ENCODE results near the gene CCDC9B. TPM values are rescaled to one million over a fixed set of nuclear protein-coding genes. Genes with fewer than 3 reads are reported as not detected.
A peak's percentile ranks its signal among the peaks of the same experiment; 100 is the strongest.

The CCDC9B gene
- total and polyA plus RNA-seq, 2 experiments from 2014 or later = 19.6 to 33.1 TPM

DNA sequence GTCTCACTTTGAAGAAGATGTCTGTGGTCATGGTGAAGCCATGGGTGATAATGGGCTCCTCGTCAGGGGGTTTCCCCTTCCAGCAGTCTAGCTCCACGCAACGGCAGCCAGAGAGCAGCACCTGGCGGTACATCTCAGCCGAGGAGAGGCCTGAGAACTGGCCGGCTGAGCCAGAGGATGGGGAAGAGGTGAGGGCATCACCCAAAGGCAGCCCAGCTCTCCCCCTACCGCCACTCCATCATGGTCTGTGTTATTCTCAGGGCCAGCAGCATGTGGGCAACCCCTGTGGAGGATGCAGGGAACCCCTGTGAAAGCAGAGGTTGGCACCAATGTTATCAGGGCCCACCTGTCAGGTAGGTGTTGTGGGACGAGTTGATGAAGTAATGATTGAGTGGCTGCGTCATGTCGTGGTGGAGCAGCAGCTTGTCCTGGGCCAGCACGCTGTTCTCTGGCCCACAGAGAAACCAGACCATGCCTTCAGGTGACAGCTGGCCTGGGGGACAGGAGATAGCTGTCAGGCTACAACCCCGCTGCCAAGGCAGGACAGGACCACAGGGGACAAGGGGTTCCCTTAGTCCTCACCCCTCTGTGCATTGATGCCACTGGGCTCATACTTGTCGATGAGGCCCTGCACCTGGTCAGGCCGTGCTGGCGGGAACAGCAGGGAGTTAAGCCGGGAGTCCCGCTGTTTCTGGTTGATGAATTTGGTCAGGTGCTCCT is 42.4 kb downstream of the CCDC9B start:
- H3K4me3 ChIP-seq = no peak overlapping the region
- no peak for DNase-seq

DNA sequence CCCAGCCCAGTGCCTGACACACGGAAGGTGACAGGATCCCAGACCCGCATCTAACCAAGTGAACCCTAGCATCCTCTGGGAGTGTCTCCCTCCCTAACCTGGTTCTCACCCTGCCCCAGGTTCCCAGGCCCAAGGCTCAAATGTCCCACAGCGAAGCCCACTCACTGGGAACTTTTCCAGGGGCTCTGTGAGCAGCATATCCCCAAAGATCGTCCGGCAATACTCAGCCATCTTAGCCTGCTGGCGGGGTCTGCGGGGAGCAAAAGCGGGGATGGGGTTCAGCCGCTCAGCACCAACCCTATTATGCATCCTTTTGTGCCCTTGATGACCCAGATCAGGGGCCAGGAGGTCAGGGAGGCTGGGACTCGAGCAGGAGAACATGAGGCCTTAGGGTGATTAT is 43.4 kb downstream of the CCDC9B start:
- H3K79me2 ChIP-seq (ENCODE audit: insufficient read depth) = no peaks in the 10 kb centered on the region
- no peaks in the 10 kb centered on the region for H3F3A ChIP-seq (ENCODE audit: insufficient read depth)
- no peaks in the 10 kb centered on the region for H3K36me3 ChIP-seq (ENCODE audit: low read depth)
- H3K27ac ChIP-seq = no peak overlapping the region
- H2AFZ ChIP-seq = no peak overlapping the region
- no peak overlapping the region for H3K4me2 ChIP-seq (ENCODE audit: unreplicated experiment)
- H4K20me1 ChIP-seq (ENCODE audit: insufficient read depth) = no peaks in the 10 kb centered on the region
- no peaks in the 10 kb centered on the region for H3K4me1 ChIP-seq (ENCODE audit: insufficient read depth)
- H3K27me3 ChIP-seq (replicated peaks; ENCODE audit: insufficient read depth) = peaks cover 35% of the 10 kb centered on the region; the same call in 1 of the 2 replicates
- no peaks in the 10 kb centered on the region for H3K9me3 ChIP-seq (ENCODE audit: low read depth)
- DNase-seq = no peak
- 85 to 88% methylated on average over 10 of the region's 10 CpGs for WGBS, 2 experiments (ENCODE audit: low coverage in 1 of 2, low lambda C conversion rate in 2 of 2, missing lambda C conversion rate in 2 of 2)
- H3K4me3 ChIP-seq = no peak overlapping the region
- H3K9me2 ChIP-seq (ENCODE audit: insufficient read depth) = no peaks in the 10 kb centered on the region
- H3K9ac ChIP-seq = no peak overlapping the region
- TF ChIP-seq EZH2phosphoT487 (IDR thresholded peaks at IDR 0.05; ENCODE audit: insufficient read depth, low read depth) = no peak
- TF ChIP-seq EZH2 (IDR thresholded peaks at IDR 0.05; ENCODE audit: insufficient read depth, poor library complexity, severe bottlenecking) = no peak
- in situ Hi-C loops (cut with MboI) = no loop called here

More for the DNA sequence above, 42.4 kb downstream of the CCDC9B start:
- no peaks in the 10 kb centered on the region for H3K9me2 ChIP-seq (ENCODE audit: insufficient read depth)
- in situ Hi-C loops (cut with MboI) = no loop called here
- H3F3A ChIP-seq (ENCODE audit: insufficient read depth) = no peaks in the 10 kb centered on the region
- no peak overlapping the region for H3K4me2 ChIP-seq (ENCODE audit: unreplicated experiment)
- H3K9me3 ChIP-seq (ENCODE audit: low read depth) = no peaks in the 10 kb centered on the region
- H3K27ac ChIP-seq = no peak overlapping the region
- H3K36me3 ChIP-seq (ENCODE audit: low read depth) = no peaks in the 10 kb centered on the region
- H2AFZ ChIP-seq = no peak overlapping the region
- no peaks in the 10 kb centered on the region for H3K4me1 ChIP-seq (ENCODE audit: insufficient read depth)
- 79 to 82% methylated on average over 16 to 17 of the region's 17 CpGs for WGBS, 2 experiments (ENCODE audit: low coverage in 1 of 2, low lambda C conversion rate in 2 of 2, missing lambda C conversion rate in 2 of 2)
- H4K20me1 ChIP-seq (ENCODE audit: insufficient read depth) = no peaks in the 10 kb centered on the region
- no peak for TF ChIP-seq EZH2 (IDR thresholded peaks at IDR 0.05; ENCODE audit: insufficient read depth, poor library complexity, severe bottlenecking)
- TF ChIP-seq EZH2phosphoT487 (IDR thresholded peaks at IDR 0.05; ENCODE audit: insufficient read depth, low read depth) = no peak
- H3K9ac ChIP-seq = no peak overlapping the region
- no peaks in the 10 kb centered on the region for H3K79me2 ChIP-seq (ENCODE audit: insufficient read depth)
- H3K27me3 ChIP-seq (replicated peaks; ENCODE audit: insufficient read depth) = peaks cover 27% of the 10 kb centered on the region; the same call in 1 of the 2 replicates

DNA sequence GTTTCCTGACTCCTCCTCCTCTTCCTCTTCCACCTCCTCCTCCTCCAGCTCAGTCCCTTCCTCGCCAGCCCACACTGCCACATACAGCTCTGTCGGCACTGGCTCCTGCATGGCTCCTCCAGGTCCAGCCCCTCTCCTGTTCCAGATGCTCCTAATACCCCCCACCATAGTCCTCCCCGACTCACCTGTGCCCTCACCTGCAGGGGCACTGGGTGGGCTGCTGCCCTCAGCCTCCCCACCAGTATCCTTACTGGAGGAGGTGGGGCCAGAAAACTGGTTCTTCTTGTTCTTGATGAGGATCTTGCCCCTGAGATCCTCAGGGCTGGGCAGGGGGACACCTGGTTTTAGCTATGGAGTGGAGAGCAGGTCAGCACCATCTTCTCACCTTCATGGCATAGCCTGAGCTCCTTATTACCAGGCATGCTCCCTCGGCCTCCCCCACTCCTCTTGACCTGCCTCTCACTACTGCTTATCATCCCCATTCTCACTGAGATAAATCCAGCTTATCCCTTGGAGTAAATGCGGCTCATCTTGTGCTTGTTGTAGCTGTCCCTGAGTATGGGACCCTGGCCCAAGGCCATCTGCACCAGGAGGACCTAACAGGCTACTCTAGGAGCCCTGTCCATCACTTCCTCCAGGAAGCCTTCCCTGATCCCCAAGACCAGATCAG is 44.0 kb downstream of the CCDC9B start:
- Histone ChIP-seq H2AFZ (no peak overlapping the region), H3K36me3 (ENCODE audit: low read depth) (no peaks in the 10 kb centered on the region), H4K20me1 (ENCODE audit: insufficient read depth) (no peaks in the 10 kb centered on the region), H3K79me2 (ENCODE audit: insufficient read depth) (no peaks in the 10 kb centered on the region), H3K27ac (no peak overlapping the region), H3K4me2 (ENCODE audit: unreplicated experiment) (no peak overlapping the region), H3K27me3 (replicated peaks; ENCODE audit: insufficient read depth) (peaks cover 35% of the 10 kb centered on the region; the same call in 1 of the 2 replicates), H3K4me3 (no peak overlapping the region), H3K9me2 (ENCODE audit: insufficient read depth) (no peaks in the 10 kb centered on the region), H3K4me1 (ENCODE audit: insufficient read depth) (no peaks in the 10 kb centered on the region), H3K9me3 (ENCODE audit: low read depth) (no peaks in the 10 kb centered on the region), H3F3A (ENCODE audit: insufficient read depth) (no peaks in the 10 kb centered on the region), H3K9ac (no peak overlapping the region)
- DNase-seq = no peak
- WGBS, 2 experiments (ENCODE audit: low coverage in 1 of 2, low lambda C conversion rate in 2 of 2, missing lambda C conversion rate in 2 of 2) = 48 to 50% methylated on average over 5 of the region's 5 CpGs
- TF ChIP-seq EZH2 (IDR thresholded peaks at IDR 0.05; ENCODE audit: insufficient read depth, poor library complexity, severe bottlenecking) (no peak), EZH2phosphoT487 (IDR thresholded peaks at IDR 0.05; ENCODE audit: insufficient read depth, low read depth) (no peak)
- in situ Hi-C loops (cut with MboI) = no loop called here

DNA sequence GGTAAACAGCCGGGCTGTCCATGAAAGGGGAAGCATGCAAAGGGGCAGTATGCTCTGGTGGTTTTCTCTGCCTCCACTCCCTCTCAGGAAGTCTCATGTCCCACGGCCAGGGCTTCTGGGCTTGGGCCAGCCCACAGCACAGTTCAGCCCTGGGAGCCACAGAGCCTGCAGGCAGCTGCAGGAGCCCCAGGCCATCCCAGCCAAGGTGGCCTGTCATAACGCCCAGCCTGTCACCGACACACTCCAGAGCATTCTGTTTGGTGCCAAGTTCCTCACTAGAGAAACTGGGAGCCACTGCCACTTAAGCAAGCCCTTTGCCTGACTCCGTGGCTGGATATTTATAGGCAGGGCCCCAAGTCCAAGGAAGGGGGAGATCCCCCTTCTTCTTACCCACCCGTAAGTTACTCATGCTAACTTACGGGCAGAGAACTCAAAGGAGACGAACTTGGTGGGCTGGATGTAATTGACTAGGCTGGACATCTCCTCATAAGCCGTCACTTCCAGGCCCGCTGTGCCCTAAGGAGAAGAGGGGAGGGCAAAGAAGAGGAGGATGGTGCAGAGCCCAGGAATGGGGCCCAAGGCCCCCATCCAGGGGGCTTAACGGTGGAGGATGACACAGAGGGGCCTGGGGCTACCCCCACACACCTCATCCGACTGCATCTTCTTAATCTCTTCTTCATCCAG is 44.7 kb downstream of the CCDC9B start:
- no peak for TF ChIP-seq EZH2phosphoT487 (IDR thresholded peaks at IDR 0.05; ENCODE audit: insufficient read depth, low read depth)
- no peak for TF ChIP-seq EZH2 (IDR thresholded peaks at IDR 0.05; ENCODE audit: insufficient read depth, poor library complexity, severe bottlenecking)
- H3K4me3 ChIP-seq = no peak overlapping the region
- in situ Hi-C loops (cut with MboI) = no loop called here
- no peaks in the 10 kb centered on the region for H3K9me2 ChIP-seq (ENCODE audit: insufficient read depth)
- no peak overlapping the region for H3K9ac ChIP-seq
- H3K36me3 ChIP-seq (ENCODE audit: low read depth) = no peaks in the 10 kb centered on the region
- DNase-seq = peak; percentile 16
- no peaks in the 10 kb centered on the region for H3K79me2 ChIP-seq (ENCODE audit: insufficient read depth)
- H3F3A ChIP-seq (ENCODE audit: insufficient read depth) = no peaks in the 10 kb centered on the region
- H4K20me1 ChIP-seq (ENCODE audit: insufficient read depth) = no peaks in the 10 kb centered on the region
- 29 to 33% methylated on average over 12 of the region's 12 CpGs for WGBS, 2 experiments (ENCODE audit: low coverage in 1 of 2, low lambda C conversion rate in 2 of 2, missing lambda C conversion rate in 2 of 2)
- H3K9me3 ChIP-seq (ENCODE audit: low read depth) = no peaks in the 10 kb centered on the region
- no peak overlapping the region for H2AFZ ChIP-seq
- H3K4me2 ChIP-seq (ENCODE audit: unreplicated experiment) = no peak overlapping the region
- peaks cover 34% of the 10 kb centered on the region; the same call in 1 of the 2 replicates for H3K27me3 ChIP-seq (replicated peaks; ENCODE audit: insufficient read depth)
- H3K27ac ChIP-seq = no peak overlapping the region
- no peaks in the 10 kb centered on the region for H3K4me1 ChIP-seq (ENCODE audit: insufficient read depth)

All from GM23248 (cell line).